ENCODE results near the gene LRRC25.

DNA sequence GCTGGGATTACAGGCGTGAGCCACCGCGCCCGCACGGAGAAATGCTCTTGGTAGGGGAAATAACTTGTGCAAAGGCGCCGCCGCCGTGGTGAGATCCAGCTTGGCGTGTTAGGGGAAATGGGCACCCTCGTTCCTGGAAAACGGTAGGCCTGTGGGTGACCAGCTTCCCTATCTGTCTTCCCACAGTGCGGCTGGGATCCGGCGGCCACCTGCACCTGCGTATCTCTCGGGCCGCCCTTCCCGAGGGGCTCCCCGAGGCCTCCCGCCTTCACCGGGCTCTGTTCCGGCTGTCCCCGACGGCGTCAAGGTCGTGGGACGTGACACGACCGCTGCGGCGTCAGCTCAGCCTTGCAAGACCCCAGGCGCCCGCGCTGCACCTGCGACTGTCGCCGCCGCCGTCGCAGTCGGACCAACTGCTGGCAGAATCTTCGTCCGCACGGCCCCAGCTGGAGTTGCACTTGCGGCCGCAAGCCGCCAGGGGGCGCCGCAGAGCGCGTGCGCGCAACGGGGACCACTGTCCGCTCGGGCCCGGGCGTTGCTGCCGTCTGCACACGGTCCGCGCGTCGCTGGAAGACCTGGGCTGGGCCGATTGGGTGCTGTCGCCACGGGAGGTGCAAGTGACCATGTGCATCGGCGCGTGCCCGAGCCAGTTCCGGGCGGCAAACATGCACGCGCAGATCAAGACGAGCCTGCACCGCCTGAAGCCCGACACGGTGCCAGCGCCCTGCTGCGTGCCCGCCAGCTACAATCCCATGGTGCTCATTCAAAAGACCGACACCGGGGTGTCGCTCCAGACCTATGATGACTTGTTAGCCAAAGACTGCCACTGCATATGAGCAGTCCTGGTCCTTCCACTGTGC lies 9.1 kb downstream of the LRRC25 start:
- TF ChIP-seq EZH2 (IDR thresholded peaks at IDR 0.05; ENCODE audit: low read length, missing control alignments) (no peak), CTCF (conservative IDR thresholded peaks at IDR 0.05 in 1 of 2, IDR thresholded peaks at IDR 0.05 in 1 of 2; ENCODE audit: low read depth in 1 of 2, low read length in 2 of 2) (peak; percentile 71 to 84)
